ENCODE measurements around the gene FBXL7.

Gene FBXL7

DNA sequence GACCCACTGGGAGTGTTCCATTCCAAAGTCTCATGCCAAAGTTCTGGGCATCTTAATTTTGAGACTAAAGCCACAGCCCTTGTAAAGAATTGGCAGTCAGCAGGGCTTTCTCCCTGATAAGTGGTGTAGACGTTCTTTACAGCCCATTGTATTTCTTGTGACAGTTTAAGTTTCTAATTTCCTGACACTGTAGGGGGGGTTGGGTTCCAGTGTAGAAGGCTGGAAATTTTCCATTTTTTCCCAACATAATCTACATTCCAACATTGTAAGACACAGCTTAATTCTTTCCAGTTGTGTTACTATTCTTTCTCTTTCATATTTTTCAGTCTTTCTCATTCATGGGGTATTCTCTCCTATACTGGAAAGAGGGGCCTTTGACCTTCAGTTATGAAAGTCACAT, 121.1 kb downstream of the FBXL7 start:
- DNase-seq = no peak

DNA sequence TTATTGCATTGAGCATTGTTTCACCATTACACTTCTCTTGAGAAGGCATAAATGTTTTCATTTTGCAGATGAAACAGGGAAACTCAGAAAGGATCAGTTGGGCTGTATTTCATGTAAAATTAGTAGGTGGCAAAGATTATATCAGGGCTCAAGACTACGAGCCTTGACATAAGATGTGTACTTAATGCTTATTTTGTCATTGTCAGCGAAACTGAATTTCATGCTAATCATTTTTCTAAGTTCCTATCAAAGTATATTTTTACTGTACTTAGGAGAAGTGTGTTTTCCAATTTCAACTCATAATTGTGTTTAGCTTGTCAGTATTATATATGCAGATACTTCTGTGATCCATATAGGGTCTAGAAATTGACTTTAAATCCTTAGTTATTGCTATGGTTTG, 123.8 kb downstream of the FBXL7 start:
- no peak for DNase-seq

DNA sequence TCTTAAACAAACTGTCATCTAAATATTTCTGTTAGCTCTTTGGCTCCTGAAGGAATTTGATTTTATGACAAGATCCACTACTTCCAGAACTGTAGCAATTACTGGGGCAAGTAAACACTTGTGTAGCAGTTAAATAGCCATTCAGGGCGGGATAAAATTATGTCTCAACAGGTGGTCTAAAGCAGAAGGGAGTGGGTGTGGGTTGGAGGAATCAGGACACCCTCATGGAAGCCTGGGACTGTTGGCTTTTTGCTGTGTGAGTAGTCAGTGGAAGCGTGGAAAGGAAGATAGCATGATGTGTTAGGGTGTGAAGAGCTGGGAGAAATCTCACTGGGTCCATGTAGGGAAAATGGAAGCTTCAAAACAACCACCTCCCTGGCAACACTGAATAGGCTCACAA, 127.1 kb downstream of the FBXL7 start:
- DNase-seq = no peak

DNA sequence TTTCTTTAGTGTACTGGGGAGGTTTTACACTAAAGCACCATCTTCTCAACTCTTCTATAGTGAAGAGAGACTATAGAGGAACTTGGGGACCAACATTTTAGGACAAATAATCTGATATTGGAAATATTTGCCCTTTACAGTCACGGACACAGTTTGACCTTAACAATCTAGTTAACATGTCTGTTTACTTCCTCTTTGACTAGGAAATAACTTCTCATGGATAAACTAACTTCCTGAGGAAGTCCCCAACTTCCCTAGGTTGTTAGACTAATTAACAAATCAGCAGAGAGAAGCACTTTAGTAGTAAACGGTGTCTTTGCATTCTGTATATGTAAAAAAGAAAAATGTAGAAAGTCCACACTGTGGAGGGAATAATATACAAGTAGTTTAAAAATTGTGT, 127.7 kb downstream of the FBXL7 start:
- DNase-seq = no peak

DNA sequence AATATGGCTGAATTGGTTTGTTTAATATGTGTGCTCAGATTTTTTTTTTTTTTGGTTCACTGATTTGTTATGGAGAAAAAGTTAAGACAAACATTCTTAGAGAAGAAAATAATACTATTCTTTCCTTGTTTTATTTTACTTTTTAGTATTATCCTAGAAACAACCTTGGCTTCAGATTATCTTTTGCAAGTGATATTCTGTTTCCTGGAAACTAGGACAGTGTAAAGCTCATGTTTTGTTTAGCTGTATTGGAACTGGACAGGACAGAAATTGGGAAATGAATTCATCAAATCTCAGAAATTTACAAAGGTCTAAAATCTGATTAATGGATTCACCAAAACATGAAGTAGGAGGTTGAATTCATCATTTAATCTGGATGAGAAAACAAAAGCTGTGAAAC, 130.5 kb downstream of the FBXL7 start:
- DNase-seq = no peak

DNA sequence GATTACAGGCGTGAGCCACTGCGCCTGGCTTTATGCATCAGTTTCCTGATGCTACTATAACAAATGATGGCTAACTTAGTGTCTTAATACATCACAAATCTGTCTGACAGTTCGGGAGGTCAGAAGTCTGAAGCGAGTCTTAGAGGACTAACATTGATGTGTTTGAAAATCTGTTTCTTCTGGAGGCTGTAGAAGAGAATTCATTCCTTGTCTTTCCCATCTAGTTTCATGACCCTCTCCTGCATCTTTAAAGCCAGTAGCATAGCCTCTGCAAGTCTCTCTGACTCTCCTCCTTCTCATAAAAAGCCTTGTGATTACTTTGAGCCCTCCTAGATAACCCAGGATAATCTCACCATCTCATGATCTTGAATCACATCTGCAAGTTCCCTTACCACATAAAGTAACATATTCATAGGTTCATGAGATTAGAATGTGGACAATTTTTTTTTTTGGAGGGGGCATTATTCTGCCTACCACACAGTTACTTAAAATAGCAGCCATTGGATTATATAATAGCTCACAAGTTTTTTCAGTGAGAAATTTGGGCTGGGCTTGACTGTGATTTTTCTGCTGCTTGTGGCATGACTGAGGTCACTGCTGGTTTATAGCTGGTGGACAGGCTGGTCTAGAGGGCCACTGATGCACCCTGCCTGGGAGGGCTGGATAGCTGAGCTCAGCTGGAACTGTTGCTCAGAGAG, 134.8 kb downstream of the FBXL7 start:
- no peak for DNase-seq

DNA sequence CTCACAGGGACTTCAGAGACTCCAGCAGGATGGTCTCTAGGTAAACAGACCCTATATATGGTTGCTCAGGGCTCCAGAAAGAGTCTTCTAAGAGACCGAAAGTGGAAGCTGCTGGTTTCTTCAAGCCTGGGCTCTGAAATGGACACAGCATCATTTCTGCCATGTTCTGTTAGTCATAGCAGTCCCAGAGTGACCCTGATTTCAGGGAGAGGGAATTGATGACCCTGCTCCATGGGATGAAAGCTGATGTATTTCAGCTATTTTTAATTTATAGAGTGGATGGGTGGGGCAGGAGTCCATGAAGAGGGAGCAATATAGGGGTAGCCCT, 135.3 kb downstream of the FBXL7 start:
- no peak for DNase-seq

DNA sequence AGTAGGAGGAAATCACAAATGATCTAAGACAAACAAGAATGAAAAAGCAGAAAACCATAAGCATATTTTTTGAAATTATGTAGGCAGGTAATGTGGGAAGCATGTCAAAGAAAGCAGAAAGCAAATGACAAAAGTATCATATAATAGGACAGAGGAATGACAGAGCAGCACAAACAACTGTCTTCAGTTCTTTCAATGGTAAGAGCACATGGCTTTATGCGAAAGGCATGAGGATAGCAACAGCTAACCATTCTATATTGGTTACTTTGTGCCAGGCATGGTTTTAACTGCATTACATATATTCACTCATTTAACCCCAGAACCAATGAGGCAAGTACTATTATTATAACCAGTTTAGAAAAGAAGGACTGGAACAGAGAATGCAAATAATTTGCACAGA, 137.4 kb downstream of the FBXL7 start:
- DNase-seq = no peak

DNA sequence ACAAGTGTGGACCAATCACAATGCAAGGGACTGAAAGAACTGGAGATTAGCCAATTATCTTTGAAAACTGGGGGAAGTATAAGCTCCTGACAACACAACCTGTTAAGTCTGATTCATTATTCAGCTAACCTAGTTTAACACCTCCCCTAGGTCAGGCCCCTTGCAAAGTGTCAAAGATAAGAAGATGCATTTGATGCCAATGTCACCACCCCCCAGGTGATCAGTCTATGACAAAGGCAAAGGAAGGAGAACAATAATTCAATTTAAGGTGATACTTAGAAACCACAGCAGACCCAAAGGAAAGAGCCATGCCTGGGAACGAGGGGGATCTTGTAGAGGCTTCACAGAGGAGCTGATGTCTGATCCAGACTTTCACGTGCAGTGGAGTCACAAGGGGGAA, 137.9 kb downstream of the FBXL7 start:
- DNase-seq = no peak

DNA sequence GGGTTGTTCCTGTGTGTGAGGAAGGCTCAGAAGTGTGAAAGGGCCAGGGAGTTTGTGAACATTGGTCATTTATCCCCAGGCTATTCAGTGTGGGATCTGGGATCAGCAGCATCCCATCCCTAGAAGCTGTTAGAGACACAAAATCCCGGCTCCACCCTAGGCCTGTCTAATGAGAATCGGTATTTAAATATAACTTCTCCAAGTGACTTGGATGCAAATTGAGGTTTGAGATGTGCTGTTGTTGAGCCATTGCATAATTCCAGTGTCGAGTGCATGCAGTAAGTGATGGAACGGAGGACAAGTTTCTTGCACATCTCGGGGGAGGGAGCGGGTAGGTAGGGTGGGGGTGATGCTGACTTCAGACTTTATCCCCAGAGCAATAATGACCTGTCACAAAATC, 138.3 kb downstream of the FBXL7 start:
- no peak for DNase-seq

DNA sequence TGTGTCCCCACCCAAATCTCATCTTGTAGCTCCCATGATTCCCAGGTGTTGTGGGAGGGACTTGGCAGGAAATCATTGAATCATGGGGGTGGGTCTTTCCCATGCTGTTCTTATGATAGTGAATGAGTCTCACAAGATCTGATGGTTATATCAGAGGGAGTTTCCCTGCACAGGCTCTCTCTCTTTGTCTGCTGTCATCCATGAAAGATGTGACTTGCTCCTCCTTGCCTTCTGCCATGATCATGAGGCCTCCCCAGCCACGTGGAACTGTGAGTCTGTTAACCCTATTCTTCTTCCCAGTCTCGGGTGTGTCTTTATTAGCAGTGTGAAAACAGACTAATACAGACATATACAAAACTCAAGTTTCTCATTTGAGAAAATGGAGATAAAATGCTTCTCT, 139.3 kb downstream of the FBXL7 start:
- no peak for DNase-seq

DNA sequence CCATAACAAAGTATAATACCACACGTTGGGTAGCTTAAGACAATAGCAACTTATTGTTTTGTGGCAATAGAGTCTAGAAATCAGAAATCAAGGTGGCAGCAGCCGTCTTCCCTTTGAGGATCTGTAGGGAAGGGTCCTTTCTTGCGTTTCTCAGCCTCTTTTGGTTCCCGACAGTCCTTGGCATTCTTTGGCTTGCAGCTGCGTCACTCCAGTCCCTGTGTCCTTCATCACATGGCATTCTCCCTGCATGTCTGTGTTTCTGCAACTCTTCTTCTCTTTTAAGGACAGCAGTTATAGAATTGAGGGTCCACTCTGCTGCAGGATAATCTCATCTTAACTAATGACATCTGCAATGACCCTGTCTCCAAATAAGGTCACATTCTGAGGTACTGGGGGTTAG, 140.1 kb downstream of the FBXL7 start:
- no peak for DNase-seq

DNA sequence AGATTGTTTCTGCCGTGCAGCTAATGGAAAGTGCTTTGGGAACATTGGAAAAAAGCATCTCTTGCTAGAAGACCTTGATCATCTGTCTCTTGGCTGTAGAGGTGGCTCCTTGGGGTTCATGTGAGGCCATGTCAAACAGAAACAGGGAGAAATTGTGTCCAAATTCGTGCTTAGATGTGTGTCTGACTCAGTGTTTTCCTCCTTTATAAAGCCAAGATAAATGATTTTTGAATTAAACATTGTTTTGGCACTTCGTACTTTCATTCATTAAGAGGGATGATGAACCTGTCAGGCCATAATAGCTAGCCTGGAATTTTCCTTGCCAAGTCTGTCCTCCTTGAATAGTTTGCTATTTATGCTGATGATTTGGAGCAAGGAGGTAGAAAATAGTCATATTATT, 143.8 kb downstream of the FBXL7 start:
- no peak for DNase-seq

DNA sequence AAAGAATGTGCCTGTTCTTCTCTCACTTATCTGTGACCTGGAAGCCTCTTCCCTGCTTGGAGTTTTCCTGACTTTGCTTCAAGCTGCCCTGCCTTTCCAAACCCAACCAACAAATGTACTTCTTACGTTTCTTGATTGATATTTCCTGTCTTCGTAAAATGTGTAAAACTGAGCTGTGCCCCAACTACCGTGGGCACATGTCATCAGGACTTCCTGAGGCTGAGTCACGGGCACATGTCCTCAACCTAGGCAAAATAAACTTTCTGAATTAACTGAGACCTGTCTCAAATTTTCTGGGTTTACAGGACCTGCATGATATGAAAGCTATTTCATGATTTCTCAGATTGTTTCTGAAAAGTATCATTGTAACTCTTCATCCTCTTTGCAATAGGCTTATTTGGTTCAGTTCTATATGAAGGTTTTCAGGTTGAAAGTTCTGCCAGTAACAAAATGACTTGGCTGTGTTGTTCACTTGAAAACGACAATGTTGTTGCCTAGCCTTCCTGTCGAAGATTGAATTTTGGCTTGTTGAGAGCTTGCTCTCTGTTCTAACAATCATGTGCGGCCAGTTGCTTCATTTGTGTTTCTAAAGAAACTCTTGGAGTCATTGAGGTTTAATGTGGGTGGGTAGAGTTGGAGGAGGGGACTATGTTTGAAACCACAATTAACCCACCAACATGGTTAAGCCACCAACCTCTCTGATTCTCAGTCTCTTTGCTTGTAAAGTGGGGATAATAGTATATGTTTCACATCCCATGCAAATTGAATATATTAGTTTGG, 145.6 kb downstream of the FBXL7 start:
- DNase-seq = no peak

DNA sequence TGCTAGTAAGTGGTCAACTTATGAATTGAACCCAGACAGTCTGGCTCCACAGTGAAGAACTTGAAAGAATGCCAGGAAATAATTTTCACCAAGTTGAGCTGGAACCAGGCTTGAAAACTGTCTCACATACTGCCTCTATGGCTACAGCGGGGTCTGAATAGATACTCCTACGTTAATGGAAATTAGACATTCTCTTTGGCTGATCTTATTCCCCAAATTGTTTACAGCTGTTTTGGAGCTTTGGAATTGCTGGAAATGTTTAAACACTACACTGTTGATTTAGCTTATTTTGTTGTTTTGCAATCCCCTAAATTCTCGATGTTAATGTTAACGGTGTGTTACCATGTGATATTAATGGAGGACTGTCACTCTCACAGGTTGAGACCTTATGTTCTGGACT, 146.4 kb downstream of the FBXL7 start:
- no peak for DNase-seq

DNA sequence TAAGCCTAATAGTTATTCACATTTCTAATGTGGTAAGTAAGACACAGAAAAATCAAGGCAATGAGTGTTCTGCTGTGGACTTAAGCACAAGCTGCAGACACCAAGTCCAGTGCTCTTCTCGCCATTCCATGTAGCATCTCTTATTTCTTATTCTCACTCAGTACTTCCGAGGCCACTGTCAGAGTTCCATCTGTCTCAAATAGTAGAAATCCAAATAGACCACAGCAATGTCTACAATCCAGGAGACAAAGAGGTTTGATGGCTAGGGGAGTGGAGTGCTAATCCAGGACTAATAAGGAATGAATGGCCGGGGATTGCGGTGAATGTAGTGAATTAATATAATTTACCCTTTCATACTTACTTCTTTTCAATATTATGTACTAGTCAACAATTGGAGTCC, 147.3 kb downstream of the FBXL7 start:
- no peak for DNase-seq

DNA sequence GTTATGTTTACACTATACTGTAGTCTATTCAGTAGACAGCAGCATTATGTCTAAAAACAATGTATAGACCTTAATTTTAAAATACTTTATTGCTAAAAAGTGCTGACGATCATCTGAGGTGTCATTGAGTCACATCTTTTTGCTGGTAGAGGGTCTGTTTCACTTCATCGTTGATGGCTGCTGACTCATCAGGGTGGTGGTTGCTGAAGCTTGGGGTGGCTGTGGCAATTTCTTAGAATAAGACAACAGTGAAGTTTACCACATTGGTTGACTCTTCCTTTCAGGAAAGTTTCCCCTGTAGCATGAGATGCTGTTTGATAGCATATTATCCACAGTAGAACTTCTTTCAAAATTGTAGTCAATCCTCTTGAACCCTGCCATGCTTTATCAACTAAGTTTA, 150.3 kb downstream of the FBXL7 start:
- no peak for DNase-seq

DNA sequence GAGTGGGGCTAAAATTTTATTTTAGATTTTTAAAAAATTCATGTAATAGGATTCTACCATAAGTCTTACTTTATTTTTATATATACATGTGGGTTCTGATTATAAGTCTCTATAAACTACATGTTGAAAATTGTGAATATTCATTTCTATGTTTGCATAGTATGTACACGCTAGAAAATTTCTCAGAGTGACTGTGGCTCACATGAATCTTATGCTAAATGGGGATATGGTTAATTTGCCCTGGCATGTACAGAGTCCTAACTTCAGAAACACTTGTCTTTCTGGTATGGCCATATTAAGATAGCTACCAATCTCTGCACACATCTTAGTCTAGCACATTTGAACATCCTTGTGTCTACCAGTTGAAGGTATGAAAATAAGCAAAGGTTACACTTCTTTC, 154.8 kb downstream of the FBXL7 start:
- no peak for DNase-seq

DNA sequence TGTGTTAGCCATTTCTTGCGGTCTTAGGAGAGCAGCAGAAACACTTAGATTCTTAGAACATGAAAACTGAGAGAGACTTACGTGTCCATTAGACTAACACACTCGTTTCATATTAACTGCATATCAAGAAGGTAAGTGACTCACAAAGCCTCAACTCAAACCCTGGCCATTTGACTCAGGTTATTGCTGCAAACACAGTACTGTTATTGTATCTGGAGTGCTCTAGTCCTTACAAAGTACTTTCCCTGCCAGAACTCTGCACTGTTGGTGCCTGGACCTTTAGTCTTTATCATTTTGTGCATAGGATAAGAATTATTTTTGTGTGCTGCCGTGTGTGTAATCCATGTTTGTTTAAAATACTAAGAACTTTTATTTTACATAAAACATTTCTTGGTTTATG, 155.7 kb downstream of the FBXL7 start:
- DNase-seq = no peak

DNA sequence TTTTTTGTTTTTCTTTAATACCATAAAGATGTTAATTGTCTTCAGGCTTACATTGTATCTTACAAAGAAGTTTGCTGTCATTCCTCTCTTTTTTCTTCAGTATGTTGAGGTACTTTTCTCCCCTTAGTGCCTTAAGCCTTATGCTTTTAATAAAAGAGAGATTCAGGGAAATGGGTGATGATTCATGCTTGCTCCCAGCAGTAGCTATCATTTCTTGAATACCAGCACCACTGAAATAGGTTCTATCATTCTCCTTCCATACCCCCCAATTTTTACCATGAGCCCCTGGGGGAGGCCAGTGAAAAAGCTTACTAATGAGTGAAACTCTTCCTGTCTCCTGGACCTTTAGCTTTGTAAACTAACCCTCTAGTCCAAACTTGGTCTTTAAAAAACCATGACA, 165.0 kb downstream of the FBXL7 start:
- DNase-seq = no peak

DNA sequence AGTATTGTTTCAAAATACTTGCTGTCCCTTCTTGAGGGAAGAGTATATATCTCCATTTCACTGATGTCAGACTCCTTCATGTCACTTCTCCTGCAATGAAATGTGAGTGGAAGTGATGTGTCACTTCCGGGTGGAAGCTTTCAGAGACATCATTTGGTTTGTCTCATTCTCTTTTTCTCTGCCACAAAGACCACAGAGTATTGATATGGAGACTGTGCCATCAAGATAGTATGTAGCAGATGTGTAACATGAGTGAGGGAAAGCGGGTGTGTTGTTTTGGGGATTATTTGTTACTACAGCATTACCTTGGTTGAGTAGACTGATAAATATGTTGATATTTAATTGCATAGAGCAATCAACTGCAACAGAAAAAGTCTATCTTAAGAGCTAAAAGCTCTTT, 169.8 kb downstream of the FBXL7 start:
- no peak for DNase-seq

DNA sequence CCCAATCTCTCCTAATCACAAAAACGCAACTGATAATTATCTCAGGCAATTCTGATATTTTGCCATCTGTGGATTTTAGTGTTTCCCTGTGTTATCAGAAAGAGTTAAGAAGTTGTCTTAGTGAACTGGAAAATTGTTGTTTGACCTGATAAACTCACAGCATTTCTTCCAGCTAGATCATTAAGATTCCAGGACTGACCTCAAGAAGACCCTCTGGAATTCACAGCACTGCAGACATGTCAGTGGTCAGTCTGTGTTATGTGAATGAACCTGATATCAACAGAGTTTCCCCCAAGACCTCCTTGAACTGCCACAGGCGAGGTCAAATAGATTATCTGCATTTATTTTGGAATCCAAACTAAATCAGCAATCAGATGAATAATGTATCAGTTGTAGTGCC, 174.7 kb downstream of the FBXL7 start:
- no peak for DNase-seq

DNA sequence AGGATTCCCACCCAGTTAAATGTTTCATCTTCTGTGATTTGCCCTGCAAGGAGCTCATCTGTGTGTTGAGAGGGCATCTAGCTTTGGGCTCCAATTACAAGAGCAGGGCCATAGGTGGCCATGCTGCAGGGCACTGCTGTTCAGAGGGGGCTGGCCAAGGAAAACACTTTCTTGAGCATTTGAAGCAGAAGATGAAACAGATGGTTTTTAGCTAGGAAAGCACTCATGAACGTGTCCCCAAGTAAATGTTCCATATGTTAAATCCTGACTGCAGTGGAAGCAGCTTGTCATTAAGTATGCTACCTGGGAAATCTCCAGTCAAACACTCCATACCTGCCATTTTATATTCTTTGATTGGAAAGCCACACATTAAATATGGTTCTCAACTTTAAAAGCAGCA, 176.6 kb downstream of the FBXL7 start:
- DNase-seq = no peak

DNA sequence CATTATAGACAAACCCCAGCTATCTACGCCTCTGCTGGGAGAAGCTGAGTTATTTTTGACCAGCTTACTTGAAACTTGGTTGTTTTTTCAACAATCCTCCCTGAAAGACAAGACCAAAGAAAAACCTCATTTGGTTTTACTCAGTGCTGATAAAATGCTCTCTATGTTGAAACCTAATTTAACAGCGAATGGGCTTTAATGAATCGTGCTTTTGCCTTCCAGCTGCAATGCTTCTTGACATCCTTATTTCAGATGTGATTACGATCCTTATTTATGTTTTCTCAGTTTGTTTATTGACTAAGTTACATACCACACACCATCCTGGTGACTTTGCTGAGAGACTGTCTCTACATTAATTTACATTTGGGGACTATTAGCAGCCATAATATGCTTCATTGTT, 179.2 kb downstream of the FBXL7 start:
- DNase-seq = no peak

DNA sequence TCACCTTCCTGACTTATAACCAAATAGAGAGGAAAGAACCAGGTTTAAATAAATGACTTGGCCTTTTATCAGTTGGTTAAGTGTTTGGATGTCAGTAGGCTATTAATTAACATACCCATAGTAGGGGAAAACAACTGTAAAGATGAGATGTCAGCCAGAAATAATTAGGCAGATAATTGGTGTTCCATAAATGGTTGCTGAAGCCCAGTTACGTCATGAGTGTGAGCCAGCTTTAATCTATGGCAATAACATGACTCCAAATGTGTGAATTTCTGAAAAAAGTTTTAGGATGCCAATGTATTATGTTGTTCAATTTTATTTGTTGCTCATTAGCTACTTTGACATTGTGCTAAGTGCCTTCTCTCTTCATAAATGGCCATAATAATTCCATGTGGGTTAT, 180.5 kb downstream of the FBXL7 start:
- no peak for DNase-seq
